ENCODE measurements around the gene BLVRA.

GRCh38 chr7:43753271-43753810, 5.1 kb upstream of the BLVRA start:
- no peak for TF ChIP-seq POLR2AphosphoS5 (IDR thresholded peaks at IDR 0.05; ENCODE audit: low read depth, low read length)
- no peak for TF ChIP-seq POLR2A (IDR thresholded peaks at IDR 0.05; ENCODE audit: low read depth, low read length)
- TF ChIP-seq TAF1 (IDR thresholded peaks at IDR 0.05; ENCODE audit: low read depth, low read length) = no peak
- no peak for TF ChIP-seq SPI1 (IDR thresholded peaks at IDR 0.05; ENCODE audit: low read depth, low read length)
- no peak for TF ChIP-seq PAX5 (IDR thresholded peaks at IDR 0.05; ENCODE audit: insufficient read depth, low read length, severe bottlenecking)
- no peak for TF ChIP-seq POU2F2 (IDR thresholded peaks at IDR 0.05; ENCODE audit: low read depth, low read length)
